ENCODE results near the gene DHDH.

Gene DHDH

DNA sequence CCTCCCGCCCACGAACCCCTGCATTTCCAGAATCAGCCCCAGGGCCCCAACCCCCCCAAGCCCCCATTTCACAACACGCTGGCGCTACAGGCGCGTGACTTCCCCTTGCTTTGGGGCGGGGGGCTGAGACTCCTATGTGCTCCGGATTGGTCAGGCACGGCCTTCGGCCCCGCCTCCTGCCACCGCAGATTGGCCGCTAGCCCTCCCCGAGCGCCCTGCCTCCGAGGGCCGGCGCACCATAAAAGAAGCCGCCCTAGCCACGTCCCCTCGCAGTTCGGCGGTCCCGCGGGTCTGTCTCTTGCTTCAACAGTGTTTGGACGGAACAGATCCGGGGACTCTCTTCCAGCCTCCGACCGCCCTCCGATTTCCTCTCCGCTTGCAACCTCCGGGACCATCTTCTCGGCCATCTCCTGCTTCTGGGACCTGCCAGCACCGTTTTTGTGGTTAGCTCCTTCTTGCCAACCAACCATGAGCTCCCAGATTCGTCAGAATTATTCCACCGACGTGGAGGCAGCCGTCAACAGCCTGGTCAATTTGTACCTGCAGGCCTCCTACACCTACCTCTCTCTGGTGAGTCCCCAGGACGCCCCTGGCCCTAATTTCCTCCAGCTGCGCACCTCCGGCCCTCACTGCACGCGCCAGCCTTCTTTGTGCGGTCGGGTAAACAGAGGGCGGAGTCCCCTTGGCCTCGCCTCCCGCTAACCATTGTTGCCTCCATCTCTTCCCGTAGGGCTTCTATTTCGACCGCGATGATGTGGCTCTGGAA is 31.7 kb downstream of the DHDH start, which contains the start of gene FTL:
Gene FTL (plus strand): TSS at position 270 of the 766 bp plus-strand sequence. CDS start 199 bp downstream, at position 469.
- Histone ChIP-seq H3K27me3 (no peaks in the 10 kb centered on the region), H3K9me3 (no peaks in the 10 kb centered on the region), H3K27ac (peak within 1 kb of the TSS; percentile 88 to 97), H3K4me3 (peak within 1 kb of the TSS; percentile 83 to 90), H3K36me3 (peaks cover 32 to 49% (median 33%) of the 10 kb centered on the region in 3 donors), H3K4me1 (peaks cover 0 to 61% (median 47%) of the 10 kb centered on the region in 4 donors)
- TF ChIP-seq CTCF (IDR thresholded peaks at IDR 0.05) = peak in 1 of 2 experiments; percentile 28
- intact Hi-C loops (cut with DNase I; ENCODE audit: low total_unique reads) = loop anchor here (10.0 kb wide), 1 partner anchor 90 kb away; the partner anchor contains the start of gene PPP1R15A
- peak; percentile 98 to 99 for DNase-seq

DNA sequence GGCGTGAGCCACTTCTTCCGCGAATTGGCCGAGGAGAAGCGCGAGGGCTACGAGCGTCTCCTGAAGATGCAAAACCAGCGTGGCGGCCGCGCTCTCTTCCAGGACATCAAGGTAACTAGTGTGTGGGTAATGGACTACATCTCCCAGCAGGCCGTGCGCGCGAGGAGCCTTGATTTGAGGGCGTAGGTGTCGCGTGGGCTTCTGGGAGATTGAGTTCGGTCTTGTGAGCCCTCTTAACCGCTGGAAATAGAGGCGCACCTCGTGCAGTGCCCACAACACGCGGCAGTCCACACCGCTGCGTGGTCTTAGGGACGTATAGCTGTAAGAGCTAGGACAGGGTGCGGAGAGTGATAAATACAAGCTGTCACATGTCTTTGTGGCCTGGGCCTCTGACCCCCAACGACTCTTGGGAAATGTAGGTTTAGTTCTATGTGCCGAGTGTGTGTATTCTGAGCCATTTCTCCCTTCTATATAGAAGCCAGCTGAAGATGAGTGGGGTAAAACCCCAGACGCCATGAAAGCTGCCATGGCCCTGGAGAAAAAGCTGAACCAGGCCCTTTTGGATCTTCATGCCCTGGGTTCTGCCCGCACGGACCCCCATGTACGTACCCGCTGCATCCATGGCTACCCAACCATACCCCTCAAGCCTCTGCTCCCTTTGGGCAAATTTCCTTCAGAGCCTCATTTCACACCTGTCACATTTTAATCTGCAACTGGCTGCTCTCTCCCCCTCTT is 32.5 kb downstream of the DHDH start:
- no peak for TF ChIP-seq CTCF (IDR thresholded peaks at IDR 0.05)
- Histone ChIP-seq H3K27ac (peak overlapping the region; percentile 88 to 97), H3K9me3 (no peaks in the 10 kb centered on the region), H3K36me3 (peaks cover 37 to 48% (median 38%) of the 10 kb centered on the region in 3 donors), H3K4me3 (peak overlapping the region; percentile 83 to 90), H3K27me3 (no peaks in the 10 kb centered on the region), H3K4me1 (peaks cover 0 to 65% (median 48%) of the 10 kb centered on the region in 4 donors)
- peak; percentile 92 to 94 for DNase-seq
- intact Hi-C loops (cut with DNase I; ENCODE audit: low total_unique reads) = loop anchor here (10.0 kb wide), 1 partner anchor 91 kb away; the partner anchor contains the start of gene PPP1R15A

- Histone ChIP-seq H3K4me1 (peaks cover 0 to 65% (median 49%) of the 10 kb centered on the region in 4 donors), H3K27ac (peak overlapping the region; percentile 88 to 97), H3K36me3 (peaks cover 37 to 51% (median 38%) of the 10 kb centered on the region in 3 donors), H3K27me3 (no peaks in the 10 kb centered on the region), H3K4me3 (peak overlapping the region; percentile 83 to 90), H3K9me3 (no peaks in the 10 kb centered on the region)
- no peak for DNase-seq
- no peak for TF ChIP-seq CTCF (IDR thresholded peaks at IDR 0.05)
- intact Hi-C loops (cut with DNase I; ENCODE audit: low total_unique reads) = loop anchor here (10.0 kb wide), 1 partner anchor 92 kb away; the partner anchor contains the start of gene PPP1R15A
Measured at GRCh38 chr19:48966541-48967345, 33.2 kb downstream of the DHDH start.

- peaks cover 41 to 59% (median 42%) of the 10 kb centered on the region in 3 donors for H3K36me3 ChIP-seq
- peaks cover 0 to 60% (median 48%) of the 10 kb centered on the region in 4 donors for H3K4me1 ChIP-seq
- peak overlapping the region; percentile 83 to 90 for H3K4me3 ChIP-seq
- H3K9me3 ChIP-seq = no peaks in the 10 kb centered on the region
- DNase-seq = peak; percentile 62 to 80
- H3K27me3 ChIP-seq = no peaks in the 10 kb centered on the region
- peak overlapping the region; percentile 88 to 97 for H3K27ac ChIP-seq
- intact Hi-C loops (cut with DNase I; ENCODE audit: low total_unique reads) = loop anchor here (10.0 kb wide), 1 partner anchor 93 kb away; the partner anchor contains the start of gene PPP1R15A
- no peak for TF ChIP-seq CTCF (IDR thresholded peaks at IDR 0.05)
Measured at GRCh38 chr19:48967346-48968178, 34.1 kb downstream of the DHDH start.
